Left renal cortex interstitium (tissue), 4 donors: ENCODE data around the gene COQ8A. TPM values are rescaled to one million over a fixed set of nuclear protein-coding genes. Genes with fewer than 3 reads are reported as not detected.
"Not testable (repeated sequence)": the region's sequence is repeated elsewhere in the genome, so short reads cannot be mapped to it uniquely, and the experiment has no call there.

Experiments
- DNase-seq, 4 donors: peaks; one replicate each; pipeline ENCODE4 v3.0.0-alpha.2; 2013; ENCODE audit warnings: low read depth in 4 of 4, low spot score in 2 of 4, missing footprints in 1 of 4
- polyA plus RNA-seq, 4 donors: library from polyadenylated mRNA; unstranded; fragments of 120-200 nt; gene quantifications; one replicate each; pipeline ENCODE4 v1.2.1, GENCODE V29; 2013; ENCODE audit not compliant: insufficient read length in 4 of 4

The COQ8A gene
- polyA plus RNA-seq, 4 donors: 28.5 to 33.1 (median 30.8) TPM

GRCh38 chr1:226950871-226951270 is 10.8 kb downstream of the COQ8A start:
- no peak for DNase-seq

- no peak for DNase-seq
Measured at GRCh38 chr1:226951286-226952117, 11.4 kb downstream of the COQ8A start.

GRCh38 chr1:226952118-226952441 is 12.0 kb downstream of the COQ8A start:
- no peak for DNase-seq

- no peak for DNase-seq
Measured at GRCh38 chr1:226953175-226953800, 13.2 kb downstream of the COQ8A start.

- DNase-seq: no peak
Measured at GRCh38 chr1:226954337-226954736, 14.2 kb downstream of the COQ8A start.

GRCh38 chr1:226954777-226955176 is 14.7 kb downstream of the COQ8A start:
- DNase-seq: no peak

- not testable (repeated sequence) for DNase-seq
Measured at GRCh38 chr1:226955857-226956256, 15.8 kb downstream of the COQ8A start.

- no peak for DNase-seq
Measured at GRCh38 chr1:226956942-226957713, 17.0 kb downstream of the COQ8A start.

- DNase-seq: no peak
Measured at GRCh38 chr1:226957714-226958113, 17.6 kb downstream of the COQ8A start.

- no peak for DNase-seq
Measured at GRCh38 chr1:226958300-226958699, 18.2 kb downstream of the COQ8A start.

- DNase-seq: no peak
Measured at GRCh38 chr1:226960256-226960655, 20.2 kb downstream of the COQ8A start.

GRCh38 chr1:226960944-226961765 is 21.1 kb downstream of the COQ8A start:
- DNase-seq: no peak

GRCh38 chr1:226962421-226963391 is 22.6 kb downstream of the COQ8A start:
- no peak for DNase-seq

- DNase-seq: no peak
Measured at GRCh38 chr1:226964068-226964425, 24.0 kb downstream of the COQ8A start.

GRCh38 chr1:226964611-226965486 is 24.8 kb downstream of the COQ8A start:
- DNase-seq: no peak

- DNase-seq: no peak
Measured at GRCh38 chr1:226965581-226966440, 25.7 kb downstream of the COQ8A start.

- no peak for DNase-seq
Measured at GRCh38 chr1:226966683-226967082, 26.6 kb downstream of the COQ8A start.

GRCh38 chr1:226967665-226968064 is 27.6 kb downstream of the COQ8A start:
- DNase-seq: no peak
